HepG2 (cell line): ENCODE results near the gene MORN1.

Experiments
- FOXJ3 ChIP-seq: sonication (generic); formaldehyde crosslinking; IDR thresholded peaks from 2 replicates; pipeline ENCODE4 v1.4.0; 2020; ENCODE audit warnings: missing genetic modification reagents, mild to moderate bottlenecking, borderline replicate concordance
- HMG20A ChIP-seq: IDR thresholded peaks from 2 replicates; pipeline ENCODE4 v1.6.1; 2016; ENCODE audit warnings: borderline replicate concordance
- HMGXB3 ChIP-seq: sonication (generic); formaldehyde crosslinking; IDR thresholded peaks from 2 replicates; pipeline ENCODE4 v1.4.0; 2020; ENCODE audit warnings: missing genetic modification reagents, borderline replicate concordance
- MAZ ChIP-seq, 2 experiments: sonication (generic) in 1 of 2; formaldehyde crosslinking in 1 of 2; IDR thresholded peaks; 2 replicates each; pipeline versions ENCODE4 v1.5.0 to v1.6.1; 2012 to 2020; ENCODE audit warnings: low read depth in 2 of 2, mild to moderate bottlenecking in 2 of 2, borderline replicate concordance in 1 of 2, improper control_type of control experiment in 1 of 2, low read length in 1 of 2, missing genetic modification reagents in 1 of 2, moderate library complexity in 1 of 2
- TF ChIP-seq, protein P1 (sequence below): sonication (generic); formaldehyde crosslinking; IDR thresholded peaks from 2 replicates; pipeline ENCODE4 v1.5.0; 2020; ENCODE audit warnings: mild to moderate bottlenecking, missing genetic modification reagents, moderate library complexity

DNA sequence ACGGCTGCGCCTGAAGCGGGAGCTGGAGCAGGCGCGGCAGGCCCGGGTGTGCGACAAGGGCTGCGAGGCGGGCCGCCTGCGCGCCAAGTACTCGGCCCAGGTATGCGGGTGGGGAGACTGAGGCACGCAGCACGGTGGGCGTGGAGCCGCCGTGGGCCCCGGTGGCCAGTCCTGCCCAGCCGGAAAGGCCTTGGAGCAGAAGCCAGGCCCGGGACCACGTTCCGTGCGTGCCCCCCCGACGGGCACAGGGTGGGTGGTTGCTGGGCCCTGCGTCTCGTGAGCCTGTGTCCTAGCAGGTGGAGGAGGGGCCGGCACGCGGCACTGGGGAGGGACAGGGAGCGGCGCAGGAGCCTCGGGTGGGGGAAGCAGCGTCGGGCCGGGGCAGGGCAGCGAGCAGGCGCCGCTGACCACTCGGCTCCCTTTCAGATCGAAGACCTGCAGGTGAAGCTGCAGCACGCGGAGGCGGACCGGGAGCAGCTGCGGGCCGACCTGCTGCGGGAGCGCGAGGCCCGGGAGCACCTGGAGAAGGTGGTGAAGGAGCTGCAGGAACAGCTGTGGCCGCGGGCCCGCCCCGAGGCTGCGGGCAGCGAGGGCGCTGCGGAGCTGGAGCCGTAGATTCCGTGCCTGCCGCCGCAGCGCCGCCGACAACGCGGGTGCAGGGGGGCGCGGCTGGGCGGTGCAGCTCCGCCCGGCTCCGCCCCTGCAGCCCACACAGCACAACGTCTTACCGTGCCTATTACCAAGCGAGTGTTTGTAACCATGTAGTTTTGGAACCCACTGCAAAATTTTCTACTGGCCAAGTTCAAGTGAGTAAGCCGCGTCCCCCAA, 85.0 kb downstream of the MORN1 start:
- TF ChIP-seq HMGXB3 (CRISPR knock-in tag) (no peak), FOXJ3 (no peak), HMG20A (CRISPR knock-in tag) (no peak), MAZ (IDR thresholded peaks at IDR 0.05; ENCODE audit: borderline replicate concordance, low read depth, low read length) (no peak), MAZ (CRISPR knock-in tag; IDR thresholded peaks at IDR 0.05; ENCODE audit: low read depth) (no peak)
- TF ChIP-seq, protein P1, sequence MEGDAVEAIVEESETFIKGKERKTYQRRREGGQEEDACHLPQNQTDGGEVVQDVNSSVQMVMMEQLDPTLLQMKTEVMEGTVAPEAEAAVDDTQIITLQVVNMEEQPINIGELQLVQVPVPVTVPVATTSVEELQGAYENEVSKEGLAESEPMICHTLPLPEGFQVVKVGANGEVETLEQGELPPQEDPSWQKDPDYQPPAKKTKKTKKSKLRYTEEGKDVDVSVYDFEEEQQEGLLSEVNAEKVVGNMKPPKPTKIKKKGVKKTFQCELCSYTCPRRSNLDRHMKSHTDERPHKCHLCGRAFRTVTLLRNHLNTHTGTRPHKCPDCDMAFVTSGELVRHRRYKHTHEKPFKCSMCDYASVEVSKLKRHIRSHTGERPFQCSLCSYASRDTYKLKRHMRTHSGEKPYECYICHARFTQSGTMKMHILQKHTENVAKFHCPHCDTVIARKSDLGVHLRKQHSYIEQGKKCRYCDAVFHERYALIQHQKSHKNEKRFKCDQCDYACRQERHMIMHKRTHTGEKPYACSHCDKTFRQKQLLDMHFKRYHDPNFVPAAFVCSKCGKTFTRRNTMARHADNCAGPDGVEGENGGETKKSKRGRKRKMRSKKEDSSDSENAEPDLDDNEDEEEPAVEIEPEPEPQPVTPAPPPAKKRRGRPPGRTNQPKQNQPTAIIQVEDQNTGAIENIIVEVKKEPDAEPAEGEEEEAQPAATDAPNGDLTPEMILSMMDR: no peak
